Duodenal mucosa (tissue), 2 donors: ENCODE measurements around the gene EIF2S3.
"Not testable (repeated sequence)": the region's sequence is repeated elsewhere in the genome, so short reads cannot be mapped to it uniquely, and the experiment has no call there.

ENCODE experiments used
- H3K27ac ChIP-seq: one replicate; pipeline ENCODE4 v1.7.0; 2013; ENCODE audit warnings: low read depth, low read length
- H3K27me3 ChIP-seq, 2 donors: one replicate each; pipeline ENCODE4 v1.7.0; 2013; ENCODE audit warnings: low read length in 2 of 2, control low read depth in 1 of 2; ENCODE audit not compliant: insufficient read depth in 2 of 2, control insufficient read depth in 1 of 2
- H3K36me3 ChIP-seq, 2 donors: one replicate each; pipeline ENCODE4 v1.7.0; 2013; ENCODE audit warnings: low read length in 2 of 2, control low read depth in 1 of 2; ENCODE audit not compliant: insufficient read depth in 2 of 2, control insufficient read depth in 1 of 2
- H3K4me1 ChIP-seq, 2 donors: one replicate each; pipeline ENCODE4 v1.7.0; 2013; ENCODE audit warnings: low read length in 2 of 2, control low read depth in 1 of 2; ENCODE audit not compliant: insufficient read depth in 2 of 2, control insufficient read depth in 1 of 2
- H3K4me3 ChIP-seq, 2 donors: one replicate each; pipeline ENCODE4 v1.7.0; 2013; ENCODE audit warnings: low read length in 2 of 2, low read depth in 1 of 2
- H3K9ac ChIP-seq, 2 donors: one replicate each; pipeline ENCODE4 v1.7.0; 2013; ENCODE audit warnings: low read length in 2 of 2, low read depth in 1 of 2
- H3K9me3 ChIP-seq, 2 donors: one replicate each; pipeline ENCODE4 v1.7.0; 2013; ENCODE audit warnings: low read length in 2 of 2, control low read depth in 1 of 2; ENCODE audit not compliant: control insufficient read depth in 1 of 2

Gene EIF2S3

GRCh38 chrX:24049643-24050042 is 5.1 kb upstream of the EIF2S3 start:
- not testable (repeated sequence) for H3K27me3 ChIP-seq, H3K9me3 ChIP-seq, H3K4me3 ChIP-seq, H3K4me1 ChIP-seq, H3K36me3 ChIP-seq, H3K27ac ChIP-seq, H3K9ac ChIP-seq

GRCh38 chrX:24050522-24051318 is 4.0 kb upstream of the EIF2S3 start:
- not testable (repeated sequence) for H3K27ac ChIP-seq, H3K4me3 ChIP-seq, H3K27me3 ChIP-seq, H3K9me3 ChIP-seq, H3K4me1 ChIP-seq, H3K9ac ChIP-seq, H3K36me3 ChIP-seq

DNA sequence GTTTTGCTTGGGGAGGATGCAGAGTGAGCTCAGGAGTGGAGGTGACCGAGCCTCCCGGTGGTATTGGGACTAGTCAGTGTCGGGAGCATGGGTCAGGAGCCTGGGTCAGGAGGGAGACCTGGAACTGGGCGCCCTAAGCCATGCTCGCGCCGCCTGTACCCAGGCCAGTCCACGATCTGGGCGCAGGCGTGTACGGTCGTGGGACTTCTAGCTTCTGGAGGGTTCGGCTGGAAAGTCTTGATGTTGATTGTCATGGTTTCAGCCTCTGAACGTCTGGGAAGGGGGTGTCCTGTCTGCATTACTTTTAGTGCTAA is 244 bp downstream of the EIF2S3 start:
- Histone ChIP-seq H3K27ac (peak overlapping the region; percentile 85), H3K9ac (peak overlapping the region in 1 of 2 donors; percentile 91), H3K36me3 (peaks cover 6 to 11% of the 10 kb centered on the region in 2 donors), H3K27me3 (no peaks in the 10 kb centered on the region), H3K9me3 (no peaks in the 10 kb centered on the region), H3K4me1 (no peaks in the 10 kb centered on the region), H3K4me3 (peak overlapping the region in 1 of 2 donors; percentile 93)

DNA sequence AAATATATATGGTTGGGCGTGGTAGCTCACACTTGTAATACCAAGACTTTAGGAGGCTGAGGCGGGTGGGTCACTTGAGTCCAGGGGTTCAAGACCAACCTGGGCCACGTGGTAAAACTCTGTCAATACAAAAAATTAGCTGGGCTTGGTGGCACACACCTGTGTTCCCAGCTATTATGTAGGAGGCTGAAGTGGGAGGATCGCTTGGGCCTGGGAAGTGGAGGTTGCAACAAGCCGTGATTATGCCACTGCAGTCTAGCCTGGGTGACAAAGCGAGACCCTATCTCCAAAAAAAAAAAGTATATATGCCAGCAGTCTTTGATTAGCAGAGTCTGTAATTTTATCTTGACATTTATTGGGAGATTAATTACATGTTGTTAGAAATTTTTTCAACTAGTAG is 8.7 kb downstream of the EIF2S3 start:
- H3K27ac ChIP-seq: no peak overlapping the region
- H3K9me3 ChIP-seq: no peaks in the 10 kb centered on the region
- no peak overlapping the region for H3K4me3 ChIP-seq
- no peaks in the 10 kb centered on the region for H3K27me3 ChIP-seq
- H3K9ac ChIP-seq: no peak overlapping the region
- H3K36me3 ChIP-seq: peaks cover 0 to 41% of the 10 kb centered on the region in 2 donors
- no peaks in the 10 kb centered on the region for H3K4me1 ChIP-seq

DNA sequence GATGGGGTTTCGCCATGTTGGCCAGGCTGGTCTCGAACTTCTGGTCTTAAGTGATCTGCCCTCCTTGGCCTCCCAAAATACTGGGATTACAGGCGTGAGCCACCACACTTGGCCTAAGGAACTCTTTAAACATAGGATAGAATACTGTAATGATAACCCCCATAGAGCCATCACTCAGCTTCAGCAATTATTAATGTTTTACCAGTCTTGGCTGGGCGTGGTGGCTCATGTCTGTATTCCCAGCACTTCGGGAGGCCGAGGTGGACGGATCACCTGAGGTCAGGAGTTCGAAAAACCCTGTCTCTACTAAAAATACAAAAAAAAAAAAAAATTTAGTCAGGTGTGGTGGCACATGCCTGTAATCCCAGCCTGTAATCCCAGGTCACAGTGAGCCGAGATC is 15.1 kb downstream of the EIF2S3 start:
- H3K27me3 ChIP-seq: no peaks in the 10 kb centered on the region
- peaks cover 0 to 37% of the 10 kb centered on the region in 2 donors for H3K36me3 ChIP-seq

DNA sequence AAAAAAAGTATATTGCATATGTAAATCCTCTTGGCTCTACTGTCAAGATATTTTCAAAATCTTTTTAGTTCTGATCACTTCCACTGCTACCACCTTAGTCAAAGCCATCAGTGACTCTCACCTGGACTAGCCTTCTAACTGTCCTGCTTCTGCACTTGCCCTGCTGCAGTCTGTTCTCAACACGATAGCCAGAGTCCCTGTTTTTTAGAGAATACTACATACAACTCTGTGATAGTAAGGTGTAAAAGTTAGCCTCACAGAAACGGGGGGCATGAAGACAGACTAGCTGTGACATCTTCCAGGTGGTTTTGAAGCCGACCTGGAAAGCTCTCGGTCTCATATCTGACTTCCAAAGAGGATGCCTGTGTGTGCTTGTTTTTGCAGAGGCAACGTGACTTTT is 24.7 kb downstream of the EIF2S3 start:
- Histone ChIP-seq H3K9me3 (no peaks in the 10 kb centered on the region), H3K27ac (no peak overlapping the region), H3K4me1 (no peaks in the 10 kb centered on the region), H3K4me3 (no peak overlapping the region), H3K36me3 (peaks cover 0 to 9% of the 10 kb centered on the region in 2 donors), H3K9ac (no peak overlapping the region), H3K27me3 (no peaks in the 10 kb centered on the region)

More for the DNA sequence above, 15.1 kb downstream of the EIF2S3 start:
- H3K4me1 ChIP-seq: no peaks in the 10 kb centered on the region
- no peaks in the 10 kb centered on the region for H3K9me3 ChIP-seq
- H3K4me3 ChIP-seq: no peak overlapping the region
- H3K9ac ChIP-seq: no peak overlapping the region
- H3K27ac ChIP-seq: no peak overlapping the region

GRCh38 chrX:24080245-24080644 is 25.5 kb downstream of the EIF2S3 start:
- not testable (repeated sequence) for H3K4me1 ChIP-seq, H3K36me3 ChIP-seq, H3K9ac ChIP-seq, H3K9me3 ChIP-seq, H3K4me3 ChIP-seq, H3K27me3 ChIP-seq, H3K27ac ChIP-seq

GRCh38 chrX:24080704-24081103 is 25.9 kb downstream of the EIF2S3 start:
- Histone ChIP-seq H3K27ac (no peak overlapping the region), H3K4me1 (no peaks in the 10 kb centered on the region), H3K27me3 (no peaks in the 10 kb centered on the region), H3K9me3 (no peaks in the 10 kb centered on the region), H3K36me3 (peaks cover 0 to 6% of the 10 kb centered on the region in 2 donors), H3K4me3 (no peak overlapping the region), H3K9ac (no peak overlapping the region)

DNA sequence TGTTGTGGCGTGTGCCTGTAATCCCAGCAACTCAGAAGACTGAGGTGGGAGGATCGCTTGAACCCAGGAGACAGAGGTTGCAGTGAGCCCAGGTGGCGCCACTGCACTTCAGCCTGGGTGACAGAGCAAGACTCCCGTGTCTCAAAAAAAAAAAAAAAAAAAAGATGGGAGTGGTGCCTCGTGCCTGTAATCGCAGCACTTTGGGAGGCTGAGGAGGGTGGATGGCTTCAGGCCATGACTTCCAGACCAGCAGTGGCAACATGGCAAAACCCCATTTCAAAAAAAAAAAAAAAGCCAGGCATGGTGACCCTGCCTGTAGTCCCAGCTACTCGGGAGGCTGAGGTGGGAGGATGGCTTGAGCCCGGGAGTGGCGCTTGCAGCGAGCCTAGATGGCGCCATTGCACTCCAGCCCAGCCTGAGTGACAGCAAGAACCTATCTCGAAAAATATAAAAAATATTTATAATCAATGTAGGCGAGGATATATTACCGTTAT is 27.0 kb downstream of the EIF2S3 start:
- H3K36me3 ChIP-seq: peaks cover 0 to 4% of the 10 kb centered on the region in 2 donors
- no peak overlapping the region for H3K27ac ChIP-seq
- H3K4me3 ChIP-seq: no peak overlapping the region
- H3K9me3 ChIP-seq: no peaks in the 10 kb centered on the region
- no peaks in the 10 kb centered on the region for H3K4me1 ChIP-seq
- no peak overlapping the region for H3K9ac ChIP-seq
- H3K27me3 ChIP-seq: no peaks in the 10 kb centered on the region

DNA sequence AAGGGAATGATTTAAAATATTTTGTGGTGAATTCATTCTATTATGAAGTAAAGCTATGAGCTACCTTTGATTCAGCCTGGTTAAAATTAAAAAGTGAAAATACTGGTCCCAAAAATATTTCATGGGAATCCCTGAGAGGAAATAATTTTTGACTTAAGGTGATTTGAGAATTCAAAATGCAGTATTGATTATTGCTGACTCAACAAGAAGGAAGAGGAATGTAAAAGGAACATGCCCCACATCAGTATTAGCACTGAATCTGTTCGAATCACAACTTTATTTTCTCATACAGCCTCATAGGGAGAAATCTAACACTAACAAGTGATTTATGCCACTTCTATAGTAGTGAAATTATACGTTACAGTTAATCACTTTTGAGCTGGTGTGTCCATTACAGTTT is 27.7 kb downstream of the EIF2S3 start:
- Histone ChIP-seq H3K36me3 (no peaks in the 10 kb centered on the region), H3K9ac (no peak overlapping the region), H3K27ac (no peak overlapping the region), H3K27me3 (no peaks in the 10 kb centered on the region), H3K4me3 (no peak overlapping the region), H3K4me1 (no peaks in the 10 kb centered on the region), H3K9me3 (no peaks in the 10 kb centered on the region)
